ENCODE results near the gene NR2C2. TPM values are rescaled to one million over a fixed set of nuclear protein-coding genes. Genes with fewer than 3 reads are reported as not detected.

NR2C2 gene
- total and polyA plus RNA-seq, 3 donors from 2014 or later: 52.6 to 87.5 (median 85.2) TPM

DNA sequence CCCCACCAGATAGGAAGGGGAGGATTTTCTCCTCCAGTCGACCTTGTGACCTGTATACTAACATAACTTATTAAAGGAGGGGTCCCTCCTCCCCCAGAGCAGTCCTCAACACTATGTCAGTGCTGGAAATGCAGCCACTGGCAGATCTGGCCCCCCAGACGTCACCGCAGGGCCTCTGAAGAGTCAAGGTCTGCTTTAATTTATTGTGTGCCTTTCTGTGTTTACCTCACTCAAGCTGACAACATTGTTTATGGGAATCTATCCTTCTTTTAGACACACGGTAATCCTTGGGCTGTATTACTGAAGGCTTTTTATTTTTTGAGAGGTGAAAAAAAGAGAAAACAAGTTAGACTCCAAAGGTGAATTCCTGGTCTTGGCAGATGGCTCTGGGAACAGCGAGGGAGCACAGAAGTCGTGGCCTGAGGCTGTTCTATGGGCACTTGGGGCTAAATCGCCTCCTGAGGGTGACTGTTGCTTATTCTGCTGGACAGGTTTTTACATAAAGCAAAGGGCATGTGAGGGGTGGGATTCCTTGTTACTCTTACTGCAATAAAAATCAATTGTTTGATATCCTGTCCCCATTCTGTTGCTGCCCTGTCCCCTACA is 13.5 kb upstream of the NR2C2 start:
- WGBS, 2 donors: 76 to 77% methylated on average over 7 of the region's 7 CpGs
- intact Hi-C loops (cut with DNase I; ENCODE audit: low total_unique reads): no loop called here
- no peaks in the 10 kb centered on the region for H3K36me3 ChIP-seq (ENCODE audit: low read depth, missing control alignments)
- TF ChIP-seq, protein P1, sequence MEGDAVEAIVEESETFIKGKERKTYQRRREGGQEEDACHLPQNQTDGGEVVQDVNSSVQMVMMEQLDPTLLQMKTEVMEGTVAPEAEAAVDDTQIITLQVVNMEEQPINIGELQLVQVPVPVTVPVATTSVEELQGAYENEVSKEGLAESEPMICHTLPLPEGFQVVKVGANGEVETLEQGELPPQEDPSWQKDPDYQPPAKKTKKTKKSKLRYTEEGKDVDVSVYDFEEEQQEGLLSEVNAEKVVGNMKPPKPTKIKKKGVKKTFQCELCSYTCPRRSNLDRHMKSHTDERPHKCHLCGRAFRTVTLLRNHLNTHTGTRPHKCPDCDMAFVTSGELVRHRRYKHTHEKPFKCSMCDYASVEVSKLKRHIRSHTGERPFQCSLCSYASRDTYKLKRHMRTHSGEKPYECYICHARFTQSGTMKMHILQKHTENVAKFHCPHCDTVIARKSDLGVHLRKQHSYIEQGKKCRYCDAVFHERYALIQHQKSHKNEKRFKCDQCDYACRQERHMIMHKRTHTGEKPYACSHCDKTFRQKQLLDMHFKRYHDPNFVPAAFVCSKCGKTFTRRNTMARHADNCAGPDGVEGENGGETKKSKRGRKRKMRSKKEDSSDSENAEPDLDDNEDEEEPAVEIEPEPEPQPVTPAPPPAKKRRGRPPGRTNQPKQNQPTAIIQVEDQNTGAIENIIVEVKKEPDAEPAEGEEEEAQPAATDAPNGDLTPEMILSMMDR (IDR thresholded peaks at IDR 0.05): no peak
- no peak overlapping the region for H3K27ac ChIP-seq
- no peaks in the 10 kb centered on the region for H3K27me3 ChIP-seq
- no peaks in the 10 kb centered on the region for H3K4me1 ChIP-seq
- no peak for DNase-seq
- no peaks in the 10 kb centered on the region for H3K9me3 ChIP-seq
- no peak overlapping the region for H3K4me3 ChIP-seq

DNA sequence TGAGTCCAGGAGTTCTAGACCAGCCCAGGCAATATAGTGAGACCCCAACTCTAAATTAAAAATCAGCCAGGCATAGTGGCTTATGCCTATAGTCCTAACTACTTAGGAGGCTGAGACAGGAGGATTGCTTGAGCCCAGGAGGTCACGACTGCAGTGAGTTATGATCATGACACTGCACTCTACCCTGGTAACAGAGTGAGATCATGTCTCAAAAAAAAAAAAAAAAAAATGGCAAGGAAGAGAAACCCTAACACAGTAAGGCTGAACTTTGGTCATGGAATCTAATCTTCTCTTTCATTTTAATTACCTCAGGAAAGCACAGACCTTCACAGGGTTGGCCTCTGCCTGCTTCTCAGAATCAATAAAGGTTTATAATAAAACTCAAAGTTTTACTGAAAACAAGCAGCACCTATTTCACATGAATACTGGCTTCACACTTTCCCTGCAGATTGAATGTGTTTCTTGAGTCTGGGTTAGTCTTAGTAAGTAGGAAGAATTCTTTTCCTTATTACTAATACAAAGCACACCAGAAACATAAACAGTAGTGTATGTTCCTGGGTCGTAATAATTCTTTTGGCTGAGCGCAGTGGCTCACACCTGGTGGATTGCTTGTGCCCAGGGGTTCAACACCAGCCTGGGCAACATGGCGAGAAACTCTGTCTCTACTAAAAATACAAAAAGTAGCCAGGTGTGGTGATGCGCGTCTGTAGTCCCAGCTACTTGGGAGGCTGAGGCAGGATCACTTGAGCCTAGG is 11.6 kb upstream of the NR2C2 start:
- no peak overlapping the region for H3K27ac ChIP-seq
- WGBS, 2 donors: 89 to 92% methylated on average over 6 of the region's 6 CpGs
- no peaks in the 10 kb centered on the region for H3K9me3 ChIP-seq
- no peaks in the 10 kb centered on the region for H3K4me1 ChIP-seq
- H3K4me3 ChIP-seq: no peak overlapping the region
- no peaks in the 10 kb centered on the region for H3K36me3 ChIP-seq (ENCODE audit: low read depth, missing control alignments)
- no peaks in the 10 kb centered on the region for H3K27me3 ChIP-seq
- intact Hi-C loops (cut with DNase I; ENCODE audit: low total_unique reads): no loop called here
- TF ChIP-seq, protein P1 (IDR thresholded peaks at IDR 0.05): no peak
- TF ChIP-seq POLR2A (IDR thresholded peaks at IDR 0.05): no peak
- DNase-seq: no peak

DNA sequence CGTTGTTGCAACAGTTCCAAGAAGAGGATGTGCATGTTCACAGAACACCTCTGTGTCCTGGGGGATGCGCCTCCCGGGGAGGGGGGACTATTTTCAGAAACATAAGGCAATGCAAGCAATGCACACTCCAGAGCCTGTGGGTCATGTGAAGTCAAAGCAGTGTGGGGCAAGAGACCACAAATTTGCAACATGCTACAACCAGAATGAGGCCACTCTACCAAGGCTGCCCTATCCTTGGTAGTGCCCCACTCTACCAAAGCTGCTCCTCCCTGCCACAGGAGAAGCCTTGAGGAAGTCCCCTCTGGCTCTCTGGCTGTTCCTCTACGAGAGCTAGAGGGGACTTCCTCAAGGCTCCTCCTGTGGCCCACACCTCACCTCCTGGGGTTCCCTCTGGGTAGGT is 8.4 kb upstream of the NR2C2 start:
- Histone ChIP-seq H3K9me3 (no peaks in the 10 kb centered on the region), H3K36me3 (ENCODE audit: low read depth, missing control alignments) (no peaks in the 10 kb centered on the region), H3K4me3 (no peak overlapping the region), H3K27ac (no peak overlapping the region), H3K4me1 (peaks cover 8% of the 10 kb centered on the region), H3K27me3 (no peaks in the 10 kb centered on the region)
- DNase-seq: no peak
- WGBS, 2 donors: 90 to 93% methylated on average over 4 of the region's 4 CpGs
- TF ChIP-seq, protein P1 (IDR thresholded peaks at IDR 0.05): no peak
- TF ChIP-seq POLR2A (IDR thresholded peaks at IDR 0.05): no peak
- intact Hi-C loops (cut with DNase I; ENCODE audit: low total_unique reads): no loop called here

DNA sequence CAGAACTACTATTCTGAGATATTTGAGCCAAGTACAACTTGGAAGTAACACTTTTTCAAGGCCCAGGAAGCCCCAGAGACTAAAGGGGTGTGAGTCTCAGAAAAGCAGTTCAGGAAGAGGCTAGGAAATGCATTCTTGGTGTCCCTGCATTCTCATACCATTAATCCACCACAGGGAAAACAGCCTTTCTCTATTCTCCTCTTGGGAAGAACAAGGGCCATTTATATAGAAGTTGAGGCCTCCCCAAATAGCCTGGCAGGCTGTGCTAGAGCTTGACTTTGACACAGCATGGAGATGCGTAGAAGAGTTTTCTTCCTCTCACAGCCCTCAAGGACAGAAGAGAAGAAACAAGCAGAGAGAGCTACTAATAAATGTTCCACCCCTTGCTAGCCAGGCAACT is 5.5 kb upstream of the NR2C2 start:
- no peak for TF ChIP-seq POLR2A (IDR thresholded peaks at IDR 0.05)
- TF ChIP-seq, protein P1 (IDR thresholded peaks at IDR 0.05): no peak
- H3K4me3 ChIP-seq: no peak overlapping the region
- no peak overlapping the region for H3K27ac ChIP-seq
- peaks cover 13% of the 10 kb centered on the region for H3K4me1 ChIP-seq
- H3K27me3 ChIP-seq: no peaks in the 10 kb centered on the region
- WGBS, 2 donors: 33 to 39% methylated on average over 1 of the region's 1 CpG
- intact Hi-C loops (cut with DNase I; ENCODE audit: low total_unique reads): no loop called here
- H3K9me3 ChIP-seq: no peaks in the 10 kb centered on the region
- H3K36me3 ChIP-seq (ENCODE audit: low read depth, missing control alignments): no peaks in the 10 kb centered on the region
- no peak for DNase-seq

DNA sequence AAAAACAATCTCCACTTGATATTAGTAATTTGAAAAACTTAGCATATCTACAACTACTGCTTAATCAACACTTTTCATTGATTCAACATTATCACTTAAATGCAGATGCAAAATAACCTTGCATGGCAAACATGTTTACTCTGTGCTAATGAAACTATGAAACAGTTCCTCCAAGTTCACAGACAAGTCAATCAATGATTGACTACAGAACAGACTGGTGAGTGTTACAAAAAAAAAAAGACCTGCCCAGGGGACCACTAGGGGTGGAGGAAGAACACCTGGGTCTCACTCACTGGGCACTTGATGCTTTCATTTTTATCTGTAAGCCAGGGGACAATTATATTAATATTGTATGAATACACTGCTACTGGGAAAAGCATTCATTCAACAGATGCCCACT is 4.3 kb upstream of the NR2C2 start:
- Histone ChIP-seq H3K27ac (no peak overlapping the region), H3K27me3 (no peaks in the 10 kb centered on the region), H3K4me1 (peaks cover 13% of the 10 kb centered on the region), H3K9me3 (no peaks in the 10 kb centered on the region), H3K4me3 (no peak overlapping the region), H3K36me3 (ENCODE audit: low read depth, missing control alignments) (no peaks in the 10 kb centered on the region)
- TF ChIP-seq, protein P1 (IDR thresholded peaks at IDR 0.05): no peak
- TF ChIP-seq POLR2A (IDR thresholded peaks at IDR 0.05): no peak
- DNase-seq: no peak
- intact Hi-C loops (cut with DNase I; ENCODE audit: low total_unique reads): no loop called here
